ENCODE results near the gene TNRC6C. TPM values are rescaled to one million over a fixed set of nuclear protein-coding genes. Genes with fewer than 3 reads are reported as not detected.

Gene TNRC6C
- total RNA-seq, 4 donors from 2014 or later = 6.4 to 20.5 (median 10.5) TPM

GRCh38 chr17:78124836-78125137, 166.3 kb downstream of the TNRC6C start:
- no peak for TF ChIP-seq CTCF (IDR thresholded peaks at IDR 0.05)
- no peak for DNase-seq (ENCODE audit: low spot score)
- no peak for ATAC-seq (ENCODE audit: low FRiP score)

DNA sequence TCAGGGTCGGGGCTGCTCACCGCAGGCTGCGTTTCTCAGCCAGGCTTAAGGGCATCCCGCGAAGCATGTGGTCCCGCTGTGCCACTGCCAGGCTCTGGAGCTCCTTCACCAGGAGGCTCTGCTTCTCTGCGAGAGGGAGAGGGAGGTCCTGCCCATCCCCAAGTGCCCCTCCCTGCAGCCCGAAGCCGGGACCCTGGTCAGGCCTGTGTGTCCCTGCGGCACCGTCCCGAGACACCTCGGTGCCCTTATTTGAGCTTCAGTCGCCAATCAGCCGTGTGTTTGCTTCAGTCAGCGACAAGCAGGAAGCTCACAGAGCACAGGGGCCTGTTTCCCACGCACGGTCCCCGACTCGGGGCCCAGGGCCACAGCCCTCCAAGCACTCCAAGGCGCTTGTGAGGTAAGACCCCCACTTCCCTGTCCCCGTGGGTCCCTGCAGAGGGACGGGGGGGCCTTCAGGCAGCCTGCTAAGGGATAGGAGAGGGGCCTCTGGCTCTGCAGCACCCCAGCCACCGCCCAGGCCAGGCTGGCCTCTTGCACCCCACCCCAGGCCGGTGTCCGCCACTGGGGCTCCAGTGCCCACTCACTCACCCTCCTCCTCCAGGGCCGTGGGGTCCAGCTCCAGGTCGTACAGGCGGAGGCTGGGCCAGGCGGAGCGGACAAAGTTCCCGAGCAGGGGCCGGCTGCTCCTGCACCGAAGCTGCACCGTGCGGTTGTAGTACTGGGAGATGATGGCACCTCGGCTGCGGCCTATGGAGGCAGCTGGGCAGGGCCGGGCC, 166.8 kb downstream of the TNRC6C start:
- DNase-seq (ENCODE audit: low spot score) (no peak), ATAC-seq (ENCODE audit: low FRiP score) (no peak)
- TF ChIP-seq CTCF (IDR thresholded peaks at IDR 0.05) = no peak

DNA sequence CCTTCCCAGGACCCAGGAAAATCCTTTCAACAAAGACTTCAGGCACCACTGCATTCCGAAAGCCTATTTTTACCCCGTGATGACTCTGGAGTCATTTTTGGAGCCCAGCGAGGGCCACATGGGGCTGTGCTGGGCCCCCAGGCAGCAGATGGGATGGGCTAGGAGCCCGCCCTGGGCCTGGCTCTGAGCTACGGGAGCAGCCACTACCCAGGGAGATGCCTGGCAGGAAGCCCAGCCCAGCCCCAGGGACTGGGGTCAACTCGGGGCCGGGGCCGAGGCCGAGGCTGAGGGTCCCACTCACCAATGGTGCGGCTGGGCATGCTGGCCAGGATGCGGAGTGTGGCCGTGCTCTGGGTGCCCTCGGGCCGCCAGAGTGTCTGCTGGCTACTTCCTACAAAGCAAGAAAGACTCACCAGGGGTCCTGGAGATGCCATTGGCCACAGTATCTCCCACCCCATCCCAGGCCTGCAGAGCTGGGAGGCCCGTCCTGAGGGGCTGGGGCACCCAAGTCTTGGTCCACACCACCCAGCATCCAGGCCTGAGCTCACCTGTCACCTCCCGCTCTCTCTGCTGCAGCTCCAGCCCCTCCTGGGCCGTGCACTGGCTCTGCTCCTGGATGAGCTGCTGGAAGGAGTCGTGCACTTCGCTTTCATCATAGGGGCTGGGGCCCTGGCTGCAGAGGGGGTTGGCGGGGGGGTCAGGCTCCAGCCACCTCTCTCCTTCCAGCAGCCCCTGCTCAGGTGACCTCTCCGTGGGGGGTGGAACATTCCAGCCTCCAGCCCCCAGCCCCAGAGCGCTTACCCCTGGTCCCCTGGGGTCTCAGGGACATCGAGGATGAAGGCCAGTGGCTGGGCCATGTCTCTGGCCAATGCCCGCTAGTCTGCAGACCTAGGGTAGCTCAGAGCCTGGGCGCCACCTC, 167.7 kb downstream of the TNRC6C start:
- ATAC-seq (ENCODE audit: low FRiP score) (no peak), DNase-seq (ENCODE audit: low spot score) (no peak)
- TF ChIP-seq CTCF (IDR thresholded peaks at IDR 0.05) = no peak

DNA sequence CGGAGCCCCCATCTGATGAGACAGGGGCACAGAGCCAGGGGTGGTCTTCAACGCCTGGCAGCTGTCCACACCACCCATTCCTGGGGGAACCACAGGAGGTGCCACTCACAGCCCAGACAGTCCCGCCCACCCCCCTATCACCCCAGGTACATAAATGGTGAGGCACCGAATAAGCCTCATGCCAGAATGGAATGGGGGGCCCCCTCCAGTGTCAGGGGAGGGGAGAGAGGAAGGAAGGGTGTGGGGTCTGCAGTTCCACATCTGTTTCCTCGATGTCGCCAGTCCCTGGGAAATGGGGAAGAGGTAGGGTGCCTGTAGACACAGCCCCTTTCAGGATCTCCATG, 168.4 kb downstream of the TNRC6C start:
- no peak for ATAC-seq (ENCODE audit: low FRiP score)
- TF ChIP-seq CTCF (IDR thresholded peaks at IDR 0.05) = no peak
- no peak for DNase-seq (ENCODE audit: low spot score)

GRCh38 chr17:78127239-78127887, 168.9 kb downstream of the TNRC6C start:
- DNase-seq (ENCODE audit: low spot score) = no peak
- no peak for TF ChIP-seq CTCF (IDR thresholded peaks at IDR 0.05)
- ATAC-seq (ENCODE audit: low FRiP score) = no peak

- DNase-seq (ENCODE audit: low spot score) = no peak
- TF ChIP-seq CTCF (IDR thresholded peaks at IDR 0.05) = no peak
- peak; percentile 11 for ATAC-seq (ENCODE audit: low FRiP score)
Observed at GRCh38 chr17:78127888-78128550, 169.5 kb downstream of the TNRC6C start.

Data from omental fat pad (tissue), 4 donors.